Raji (cell line): ENCODE results near the gene MMS19.

ENCODE experiments used
- POLR2A ChIP-seq: IDR thresholded peaks from 2 replicates; pipeline ENCODE4 v1.6.1; 2011; ENCODE audit warnings: low read depth, low read length, control low read depth; ENCODE audit not compliant: insufficient read depth

The MMS19 gene

DNA sequence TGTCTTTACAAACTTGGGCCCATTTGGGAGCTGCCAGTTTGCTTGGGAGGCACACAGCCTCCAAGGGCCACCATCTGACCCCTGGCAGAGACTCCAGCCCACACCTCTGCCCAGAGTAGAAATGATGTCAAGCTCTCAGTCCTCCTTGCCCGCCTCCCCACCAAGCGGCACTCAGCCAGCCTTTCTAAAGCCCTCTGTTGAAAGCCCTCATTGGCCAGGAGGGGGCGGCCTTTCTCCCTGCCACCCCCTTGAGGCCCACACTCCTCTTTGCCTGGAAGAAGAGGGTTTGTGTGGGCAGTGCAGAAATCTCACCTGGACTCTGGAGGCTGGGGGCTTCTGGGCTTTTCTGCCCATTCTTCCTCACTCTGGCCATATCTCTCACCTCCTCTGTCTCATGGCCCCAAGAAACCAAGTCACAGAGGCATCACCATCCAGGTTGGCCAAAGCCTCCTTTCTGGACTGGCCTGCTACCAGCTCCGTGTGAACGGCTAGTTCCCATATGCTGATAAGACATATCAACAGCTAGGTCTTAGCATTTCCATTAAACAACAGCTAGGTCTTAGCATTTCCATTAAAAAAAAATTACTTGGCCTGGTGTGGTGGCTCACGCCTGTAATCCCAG lies 36.6 kb upstream of the MMS19 start:
- TF ChIP-seq POLR2A, result no peak

GRCh38 chr10:97533888-97534287 lies 35.7 kb upstream of the MMS19 start:
- no peak for TF ChIP-seq POLR2A

GRCh38 chr10:97532935-97533671 lies 34.9 kb upstream of the MMS19 start:
- no peak for TF ChIP-seq POLR2A

DNA sequence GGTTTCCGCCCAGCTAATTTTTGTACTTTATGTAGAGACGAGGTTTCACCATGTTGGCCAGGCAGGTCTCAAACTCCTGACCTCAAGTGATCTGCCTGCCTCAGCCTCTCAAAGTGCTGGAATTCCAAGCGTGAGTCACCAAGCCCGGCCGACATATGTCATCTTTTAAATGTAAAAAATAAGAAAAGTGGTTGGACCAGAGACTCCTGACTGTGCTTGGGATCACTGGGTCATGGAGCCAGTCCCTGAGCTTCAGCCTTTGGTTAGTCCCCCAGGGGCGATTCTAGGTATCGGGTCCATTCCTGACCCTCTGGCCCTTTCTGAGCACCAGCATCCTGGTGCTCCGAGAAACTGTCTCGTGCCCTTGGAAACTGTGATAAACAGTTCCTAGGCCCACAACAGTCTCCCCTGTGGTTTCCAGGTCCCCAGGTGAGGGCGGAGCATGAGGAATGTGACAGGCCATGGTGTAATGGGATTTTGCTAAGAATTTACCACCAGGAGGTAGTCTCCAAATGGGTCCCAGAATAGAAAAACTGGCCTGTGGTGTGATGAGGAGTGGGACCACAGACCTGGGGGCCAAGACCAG lies 33.3 kb upstream of the MMS19 start:
- TF ChIP-seq POLR2A, result no peak

DNA sequence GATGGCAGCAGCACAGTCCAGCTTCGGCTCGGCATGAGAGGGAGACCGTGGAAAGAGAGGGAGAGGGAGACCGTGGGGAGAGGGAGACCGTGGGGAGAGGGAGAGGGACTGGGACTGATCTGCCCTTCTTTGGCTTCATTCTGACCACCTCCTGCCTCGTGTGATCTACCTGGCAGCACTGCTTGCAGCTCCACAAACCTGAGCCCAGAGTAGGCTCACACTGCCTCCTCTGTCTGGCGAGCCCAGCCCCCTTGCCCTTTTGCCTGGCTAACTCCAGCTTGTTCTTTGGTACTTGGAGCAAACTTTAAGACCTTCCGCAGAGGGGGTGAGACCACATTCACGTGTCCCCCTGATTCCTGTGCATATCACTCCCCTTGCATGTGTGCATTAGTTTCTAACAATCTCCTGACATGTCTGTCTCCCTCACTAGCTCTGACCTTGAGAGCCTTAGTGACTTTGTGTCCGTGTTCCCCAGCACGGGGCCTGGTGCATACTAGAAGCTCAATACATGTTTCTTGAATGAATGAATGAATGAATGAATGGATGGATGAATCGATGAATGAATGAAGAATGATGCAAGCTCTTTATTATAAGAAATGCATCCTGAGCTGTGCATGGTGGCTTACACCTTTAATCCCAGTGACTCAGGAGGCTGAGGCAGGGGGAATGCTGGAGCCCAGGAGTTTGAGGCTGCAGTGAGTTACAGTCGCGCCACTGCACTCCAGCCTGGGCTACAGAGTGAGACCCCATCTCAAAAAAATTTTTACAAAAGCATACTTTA lies 31.7 kb upstream of the MMS19 start:
- no peak for TF ChIP-seq POLR2A

DNA sequence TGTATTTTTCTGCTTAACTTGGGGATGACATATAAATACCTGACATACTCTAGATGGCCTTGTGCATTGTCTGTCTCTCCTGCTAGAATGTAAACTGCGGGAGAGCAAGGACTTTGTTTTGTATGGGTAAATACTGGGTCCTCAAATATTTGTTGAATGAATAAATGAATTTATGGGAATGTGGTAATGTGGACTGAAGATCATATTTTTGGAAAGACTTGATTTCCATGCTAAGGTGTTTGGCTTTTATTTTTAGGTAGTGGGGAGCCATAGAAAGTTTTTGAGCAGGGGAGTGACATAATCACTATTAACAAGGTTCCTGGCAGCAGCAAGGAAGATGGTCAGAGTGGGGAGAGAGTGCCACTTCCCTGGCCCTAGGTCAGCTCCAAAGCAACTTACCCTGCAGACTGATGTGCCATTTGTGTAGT lies 27.5 kb upstream of the MMS19 start:
- TF ChIP-seq POLR2A, result no peak

GRCh38 chr10:97525086-97525485 lies 26.9 kb upstream of the MMS19 start:
- no peak for TF ChIP-seq POLR2A

DNA sequence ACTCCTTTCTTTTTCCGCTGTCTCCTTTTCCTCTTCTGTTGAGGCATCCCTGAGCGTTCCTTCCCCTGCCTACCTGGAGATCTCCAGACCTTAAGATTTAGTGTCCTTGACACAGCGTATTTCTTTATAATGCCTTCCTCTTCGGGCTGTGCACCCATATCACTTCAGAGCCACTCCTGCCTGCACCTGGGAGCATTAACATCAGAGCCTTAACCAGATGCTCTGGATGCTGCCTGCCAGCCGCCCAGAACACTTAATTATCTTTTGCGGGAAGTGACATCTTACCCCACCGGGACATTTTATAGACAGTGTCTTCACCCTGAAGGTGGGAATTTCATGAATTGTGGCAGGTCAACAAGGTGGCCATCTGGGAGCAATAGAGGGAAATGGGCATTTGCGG lies 24.7 kb upstream of the MMS19 start:
- no peak for TF ChIP-seq POLR2A

DNA sequence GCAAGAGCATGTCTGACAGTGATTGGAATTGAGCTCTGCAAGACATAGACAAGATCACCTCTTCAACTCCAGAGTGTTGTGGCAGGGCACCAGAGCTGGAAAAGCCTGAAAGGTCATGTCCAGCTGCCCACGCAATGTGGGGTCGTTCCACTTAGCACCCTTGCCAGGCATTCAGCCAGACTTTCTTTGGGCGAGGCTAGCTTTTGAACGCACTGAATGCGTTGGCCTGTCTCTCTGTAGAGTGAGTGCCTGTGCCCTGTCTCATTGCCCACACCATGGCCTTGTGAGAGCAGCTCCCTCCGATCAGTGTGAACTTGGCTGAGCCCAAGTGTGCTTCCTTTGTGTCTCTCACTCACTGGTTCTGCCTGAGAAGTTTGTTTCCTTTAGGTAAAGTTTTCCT lies 23.8 kb upstream of the MMS19 start:
- no peak for TF ChIP-seq POLR2A

DNA sequence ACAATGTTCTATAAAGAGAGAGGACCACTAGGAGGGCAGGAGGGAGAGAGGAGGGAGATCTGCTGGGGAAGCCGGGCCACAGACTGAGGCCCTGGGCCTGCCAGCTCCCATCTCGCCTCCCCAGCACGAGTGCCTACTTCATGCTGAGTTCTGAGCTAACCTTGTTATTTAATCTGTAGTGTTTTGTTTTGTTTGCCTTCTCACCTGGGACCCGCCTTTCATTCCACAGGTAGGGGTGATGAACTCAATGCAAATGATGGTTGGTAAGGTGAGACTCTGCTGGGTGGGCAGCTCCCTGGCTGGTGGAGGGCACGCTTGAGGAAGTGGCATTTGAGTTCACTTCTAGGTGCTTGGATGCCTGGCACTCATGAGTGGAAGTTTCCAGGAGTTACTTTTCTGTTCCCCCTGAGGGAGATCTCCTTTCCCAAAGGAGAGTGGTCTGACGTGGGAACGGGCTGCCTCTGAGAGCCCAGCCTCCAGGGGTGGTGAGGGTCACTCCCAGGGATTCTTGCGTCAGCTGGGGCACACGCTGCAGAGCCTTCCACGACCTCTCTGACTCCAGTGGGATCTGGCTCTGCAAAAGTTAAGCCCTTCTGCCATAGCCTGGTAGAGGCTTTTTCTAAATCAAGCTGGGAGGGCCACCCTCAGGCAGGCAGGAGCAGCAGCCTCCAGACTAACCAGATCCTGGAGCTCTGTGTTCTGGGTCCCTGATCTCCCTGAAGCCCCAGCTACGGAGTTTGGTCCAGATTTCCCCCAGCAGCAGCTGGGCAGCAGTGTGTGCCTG lies 22.9 kb upstream of the MMS19 start:
- TF ChIP-seq POLR2A, result no peak

- TF ChIP-seq POLR2A, result no peak
Measured at GRCh38 chr10:97520520-97520919, 22.3 kb upstream of the MMS19 start.

- no peak for TF ChIP-seq POLR2A
Measured at GRCh38 chr10:97519342-97519741, 21.1 kb upstream of the MMS19 start.

DNA sequence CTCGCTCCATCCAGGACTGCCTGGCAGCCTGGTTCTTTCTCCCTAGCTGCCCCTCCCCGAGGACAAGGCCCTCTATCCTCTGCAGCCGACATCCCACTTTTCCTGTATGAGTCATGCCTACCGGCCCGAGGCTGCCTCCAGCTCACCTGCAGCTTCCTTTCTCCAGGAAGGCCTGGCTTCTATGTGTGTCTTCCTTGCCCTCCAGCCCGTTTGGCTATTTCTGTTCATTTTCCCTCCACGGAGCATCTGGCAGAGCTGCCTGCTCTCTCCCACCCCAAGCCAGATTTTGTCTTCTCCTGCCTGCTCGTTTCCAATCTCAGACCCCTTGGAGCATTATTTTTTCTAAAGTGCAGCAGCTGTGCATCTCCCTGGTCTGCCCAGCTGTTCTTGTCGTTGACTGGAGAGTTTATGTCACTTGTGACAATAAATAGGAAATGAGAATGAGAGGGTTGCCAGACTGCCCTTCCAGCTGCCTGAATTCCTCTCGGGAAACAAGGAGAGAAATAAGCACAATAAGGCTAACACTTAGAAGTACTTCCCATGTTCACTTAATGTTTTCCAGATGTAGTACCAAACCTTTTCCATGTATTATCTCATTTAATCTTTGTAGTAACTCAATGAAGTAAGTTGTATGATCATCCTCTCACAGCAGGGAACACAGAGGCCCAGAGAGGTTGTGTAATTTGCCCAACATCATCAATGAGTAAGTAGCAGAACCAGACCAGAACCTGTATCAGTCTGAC lies 20.2 kb upstream of the MMS19 start:
- no peak for TF ChIP-seq POLR2A

DNA sequence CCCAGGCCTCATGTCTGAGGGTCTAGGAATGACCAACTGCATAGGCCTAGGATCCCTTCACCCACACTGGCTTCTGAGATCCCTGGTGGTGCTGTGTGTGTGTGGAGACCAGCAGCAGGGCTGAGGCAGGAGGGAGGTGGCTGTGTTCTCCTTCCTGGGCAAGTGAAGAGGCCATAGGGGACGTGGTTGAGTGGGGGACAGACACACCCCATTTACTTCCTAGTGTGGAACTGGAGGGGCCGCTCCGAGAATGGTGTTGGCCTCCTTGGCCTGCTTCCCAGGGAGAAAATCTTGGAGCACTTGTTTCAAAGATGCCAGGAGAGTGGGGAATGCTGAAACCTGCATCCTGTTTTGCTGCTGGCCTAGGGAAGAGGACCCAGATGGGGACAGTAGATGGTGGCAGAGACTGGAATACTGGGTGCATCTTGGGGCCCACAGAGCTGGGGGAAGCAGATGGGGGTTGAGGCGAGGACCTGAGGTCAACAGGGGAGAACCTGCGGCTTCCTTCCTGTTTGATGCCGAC lies 19.6 kb upstream of the MMS19 start:
- no peak for TF ChIP-seq POLR2A
